Astrocyte of the spinal cord (primary cell): Measurements from ENCODE around the gene ATG16L1.

Experiments used
- DNase-seq: peaks from one replicate; pipeline ENCODE4 v3.0.0; 2011; ENCODE audit warnings: low read depth, low spot score
- H3K4me3 ChIP-seq: 2 replicates; pipeline ENCODE4 v1.5.1; 2011; ENCODE audit warnings: low read depth, mild to moderate bottlenecking, low read length, moderate library complexity
- in situ Hi-C: cut with HindIII; loops from 2 replicates; pipeline ENCODE4 v1.10.0; 2017; ENCODE audit warnings: low sequenced_read_pairs
- TF ChIP-seq, protein P1 (sequence below): IDR thresholded peaks from 2 replicates; pipeline ENCODE4 v1.5.1; 2012; ENCODE audit warnings: low read depth, mild to moderate bottlenecking, low read length, inconsistent platforms

ATG16L1 gene

DNA sequence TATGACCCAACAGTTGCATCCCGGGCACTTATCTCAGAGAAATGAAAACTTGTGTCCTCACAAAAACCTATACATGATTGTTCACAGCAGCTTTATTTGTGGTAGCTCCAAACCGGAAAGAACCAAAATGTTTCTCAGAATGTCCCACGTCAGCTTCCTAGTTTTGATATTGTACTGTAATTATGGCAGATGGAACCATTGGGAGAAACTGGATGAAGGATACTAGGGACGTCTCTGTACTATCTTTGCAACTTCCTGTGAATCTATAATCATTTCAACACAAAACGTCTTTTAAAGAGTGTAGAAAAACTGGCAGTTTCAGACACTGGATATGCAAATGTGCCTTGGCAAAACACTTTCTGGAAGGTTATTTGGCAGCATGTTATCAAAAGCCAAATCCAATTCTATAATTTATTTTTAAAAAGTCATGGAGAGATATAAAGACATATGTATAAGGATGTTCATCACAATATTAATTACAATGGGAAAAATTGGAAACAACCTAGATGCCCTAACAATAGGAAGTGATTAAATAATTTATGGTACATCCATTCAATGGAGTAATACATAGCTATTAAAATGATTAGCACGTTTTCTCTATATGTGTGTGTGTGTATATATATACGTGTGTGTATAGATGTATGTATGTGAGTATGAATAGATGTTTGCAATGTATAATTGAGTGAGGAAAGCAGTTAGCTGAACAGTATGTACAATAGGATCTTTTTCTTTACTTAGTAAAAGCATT lies 65.9 kb downstream of the ATG16L1 start:
- TF ChIP-seq, protein P1, sequence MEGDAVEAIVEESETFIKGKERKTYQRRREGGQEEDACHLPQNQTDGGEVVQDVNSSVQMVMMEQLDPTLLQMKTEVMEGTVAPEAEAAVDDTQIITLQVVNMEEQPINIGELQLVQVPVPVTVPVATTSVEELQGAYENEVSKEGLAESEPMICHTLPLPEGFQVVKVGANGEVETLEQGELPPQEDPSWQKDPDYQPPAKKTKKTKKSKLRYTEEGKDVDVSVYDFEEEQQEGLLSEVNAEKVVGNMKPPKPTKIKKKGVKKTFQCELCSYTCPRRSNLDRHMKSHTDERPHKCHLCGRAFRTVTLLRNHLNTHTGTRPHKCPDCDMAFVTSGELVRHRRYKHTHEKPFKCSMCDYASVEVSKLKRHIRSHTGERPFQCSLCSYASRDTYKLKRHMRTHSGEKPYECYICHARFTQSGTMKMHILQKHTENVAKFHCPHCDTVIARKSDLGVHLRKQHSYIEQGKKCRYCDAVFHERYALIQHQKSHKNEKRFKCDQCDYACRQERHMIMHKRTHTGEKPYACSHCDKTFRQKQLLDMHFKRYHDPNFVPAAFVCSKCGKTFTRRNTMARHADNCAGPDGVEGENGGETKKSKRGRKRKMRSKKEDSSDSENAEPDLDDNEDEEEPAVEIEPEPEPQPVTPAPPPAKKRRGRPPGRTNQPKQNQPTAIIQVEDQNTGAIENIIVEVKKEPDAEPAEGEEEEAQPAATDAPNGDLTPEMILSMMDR: no peak
- in situ Hi-C loops: no loop called here
- H3K4me3 ChIP-seq: no peak overlapping the region
- DNase-seq: no peak

GRCh38 chr2:233319256-233319655 lies 67.8 kb downstream of the ATG16L1 start:
- in situ Hi-C loops: no loop called here
- no peak for DNase-seq
- no peak overlapping the region for H3K4me3 ChIP-seq
- TF ChIP-seq, protein P1: no peak

DNA sequence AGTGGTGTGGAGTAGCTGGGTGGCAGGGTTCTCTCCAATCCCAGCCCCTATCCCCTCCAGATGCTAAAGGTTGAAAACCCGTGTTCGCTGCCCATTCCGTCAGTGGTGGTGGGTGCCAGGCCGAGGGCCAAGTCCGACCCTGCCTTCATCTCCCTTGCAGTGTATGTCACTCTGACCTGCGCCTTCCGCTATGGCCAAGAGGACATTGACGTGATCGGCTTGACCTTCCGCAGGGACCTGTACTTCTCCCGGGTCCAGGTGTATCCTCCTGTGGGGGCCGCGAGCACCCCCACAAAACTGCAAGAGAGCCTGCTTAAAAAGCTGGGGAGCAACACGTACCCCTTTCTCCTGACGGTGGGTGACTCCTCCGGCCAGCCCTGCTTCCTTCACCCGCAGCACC lies 69.0 kb downstream of the ATG16L1 start:
- no peak overlapping the region for H3K4me3 ChIP-seq
- in situ Hi-C loops: no loop called here
- DNase-seq: no peak
- TF ChIP-seq, protein P1: no peak

GRCh38 chr2:233321166-233321565 lies 69.7 kb downstream of the ATG16L1 start:
- in situ Hi-C loops: no loop called here
- TF ChIP-seq, protein P1: no peak
- H3K4me3 ChIP-seq: no peak overlapping the region
- DNase-seq: no peak

DNA sequence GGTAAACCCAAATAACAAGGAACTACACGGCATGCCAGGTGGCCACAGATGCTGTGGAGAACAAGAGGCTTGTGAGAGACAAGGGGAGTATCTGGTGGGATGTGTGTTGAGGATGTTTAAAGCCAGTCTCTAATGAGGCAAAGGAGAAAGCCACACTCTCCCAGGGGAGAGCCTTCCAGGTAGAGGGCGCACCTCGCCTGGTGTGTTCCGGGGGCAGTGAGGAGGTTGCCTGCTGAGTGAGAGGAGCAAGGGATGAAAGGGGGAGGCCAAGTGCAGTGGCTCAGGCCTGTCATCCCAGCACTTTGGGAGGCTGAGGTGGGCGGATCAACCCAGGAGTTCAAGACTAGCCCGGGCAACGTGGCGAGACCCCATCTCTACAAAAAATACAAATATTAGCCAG lies 72.4 kb downstream of the ATG16L1 start:
- H3K4me3 ChIP-seq: no peak overlapping the region
- TF ChIP-seq, protein P1: no peak
- DNase-seq: no peak
- in situ Hi-C loops: no loop called here

- in situ Hi-C loops: no loop called here
- no peak for DNase-seq
- no peak overlapping the region for H3K4me3 ChIP-seq
- TF ChIP-seq, protein P1: no peak
Observed at GRCh38 chr2:233325256-233325655, 73.8 kb downstream of the ATG16L1 start.

DNA sequence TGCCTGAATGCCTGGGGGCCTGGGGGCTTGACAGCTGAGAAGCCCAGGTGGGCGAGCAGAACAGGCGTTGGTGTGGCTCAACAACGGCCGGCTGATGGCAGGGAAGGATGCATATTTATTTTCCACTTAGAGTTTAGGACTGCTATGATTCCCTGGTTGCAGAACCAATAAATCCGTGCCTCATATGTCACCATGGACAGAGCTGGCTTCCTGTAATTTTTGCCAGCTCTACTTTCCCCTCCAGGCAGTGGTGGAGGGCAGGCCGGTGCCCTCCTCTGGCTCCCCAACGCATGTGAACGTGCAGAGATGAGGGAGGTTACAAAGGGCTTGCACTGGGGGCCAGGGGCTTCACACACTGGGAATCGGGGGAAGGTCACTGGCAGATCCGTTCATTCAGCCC lies 74.3 kb downstream of the ATG16L1 start:
- TF ChIP-seq, protein P1: no peak
- in situ Hi-C loops: no loop called here
- DNase-seq: no peak
- no peak overlapping the region for H3K4me3 ChIP-seq
